Measurements from ENCODE around the gene ARMH2.

DNA sequence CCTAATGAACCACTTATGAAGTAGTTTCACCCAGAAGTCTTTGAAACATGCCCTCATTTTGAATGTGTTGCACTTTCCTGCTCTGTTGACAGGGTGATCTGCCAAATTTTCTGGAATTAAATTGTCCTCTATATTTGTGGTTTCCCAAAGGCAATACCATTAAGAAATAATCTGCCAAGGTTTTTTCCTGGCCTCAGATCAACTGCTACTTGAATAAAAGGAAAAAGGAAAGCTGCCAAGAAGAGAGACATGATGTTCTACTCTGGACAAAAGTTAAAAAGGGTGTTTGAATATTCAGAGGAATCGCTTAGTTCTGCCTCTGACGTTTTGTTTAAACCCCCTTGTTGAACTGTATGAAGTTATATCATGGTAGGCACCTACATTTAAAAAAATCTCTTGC lies 37.4 kb upstream of the ARMH2 start:
- no peak for TF ChIP-seq MYC (IDR thresholded peaks at IDR 0.05; ENCODE audit: low read depth, low read length)
- no peak for TF ChIP-seq MYC (CRISPR knock-in tag; IDR thresholded peaks at IDR 0.05; ENCODE audit: borderline replicate concordance, low read depth)
- TF ChIP-seq EZH2 (IDR thresholded peaks at IDR 0.05; ENCODE audit: borderline replicate concordance, low read depth, low read length), result no peak
- TF ChIP-seq SMC3 (conservative IDR thresholded peaks at IDR 0.05; ENCODE audit: insufficient read depth, low read depth, low read length), result no peak
- no peak for TF ChIP-seq TBL1XR1 (IDR thresholded peaks at IDR 0.05; ENCODE audit: low read length in 2 of 2)
- no peak for TF ChIP-seq ZNF232 (CRISPR knock-in tag; IDR thresholded peaks at IDR 0.05)
- TF ChIP-seq CHD4 (IDR thresholded peaks at IDR 0.05; ENCODE audit: insufficient read depth, insufficient replicate concordance, low read depth, low read length, poor library complexity, severe bottlenecking), result no peak
- no peak for TF ChIP-seq TAF7 (tag; IDR thresholded peaks at IDR 0.05)
- TF ChIP-seq MXI1 (IDR thresholded peaks at IDR 0.05; ENCODE audit: low read depth, low read length), result no peak
- TF ChIP-seq SP2 (IDR thresholded peaks at IDR 0.05; ENCODE audit: extremely low read depth, low read depth, low read length, poor library complexity, severe bottlenecking), result no peak
- TF ChIP-seq CBX2 (IDR thresholded peaks at IDR 0.05; ENCODE audit: insufficient read depth, low read length, poor library complexity, severe bottlenecking), result no peak
- no peak for TF ChIP-seq SREBF2 (CRISPR knock-in tag; IDR thresholded peaks at IDR 0.05)
- TF ChIP-seq, protein P1, sequence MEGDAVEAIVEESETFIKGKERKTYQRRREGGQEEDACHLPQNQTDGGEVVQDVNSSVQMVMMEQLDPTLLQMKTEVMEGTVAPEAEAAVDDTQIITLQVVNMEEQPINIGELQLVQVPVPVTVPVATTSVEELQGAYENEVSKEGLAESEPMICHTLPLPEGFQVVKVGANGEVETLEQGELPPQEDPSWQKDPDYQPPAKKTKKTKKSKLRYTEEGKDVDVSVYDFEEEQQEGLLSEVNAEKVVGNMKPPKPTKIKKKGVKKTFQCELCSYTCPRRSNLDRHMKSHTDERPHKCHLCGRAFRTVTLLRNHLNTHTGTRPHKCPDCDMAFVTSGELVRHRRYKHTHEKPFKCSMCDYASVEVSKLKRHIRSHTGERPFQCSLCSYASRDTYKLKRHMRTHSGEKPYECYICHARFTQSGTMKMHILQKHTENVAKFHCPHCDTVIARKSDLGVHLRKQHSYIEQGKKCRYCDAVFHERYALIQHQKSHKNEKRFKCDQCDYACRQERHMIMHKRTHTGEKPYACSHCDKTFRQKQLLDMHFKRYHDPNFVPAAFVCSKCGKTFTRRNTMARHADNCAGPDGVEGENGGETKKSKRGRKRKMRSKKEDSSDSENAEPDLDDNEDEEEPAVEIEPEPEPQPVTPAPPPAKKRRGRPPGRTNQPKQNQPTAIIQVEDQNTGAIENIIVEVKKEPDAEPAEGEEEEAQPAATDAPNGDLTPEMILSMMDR (IDR thresholded peaks at IDR 0.05 in 2 of 3, conservative IDR thresholded peaks at IDR 0.05 in 1 of 3; ENCODE audit: insufficient read depth in 2 of 3, low read depth in 1 of 3, low read length in 3 of 3), result no peak
- TF ChIP-seq, protein P2, sequence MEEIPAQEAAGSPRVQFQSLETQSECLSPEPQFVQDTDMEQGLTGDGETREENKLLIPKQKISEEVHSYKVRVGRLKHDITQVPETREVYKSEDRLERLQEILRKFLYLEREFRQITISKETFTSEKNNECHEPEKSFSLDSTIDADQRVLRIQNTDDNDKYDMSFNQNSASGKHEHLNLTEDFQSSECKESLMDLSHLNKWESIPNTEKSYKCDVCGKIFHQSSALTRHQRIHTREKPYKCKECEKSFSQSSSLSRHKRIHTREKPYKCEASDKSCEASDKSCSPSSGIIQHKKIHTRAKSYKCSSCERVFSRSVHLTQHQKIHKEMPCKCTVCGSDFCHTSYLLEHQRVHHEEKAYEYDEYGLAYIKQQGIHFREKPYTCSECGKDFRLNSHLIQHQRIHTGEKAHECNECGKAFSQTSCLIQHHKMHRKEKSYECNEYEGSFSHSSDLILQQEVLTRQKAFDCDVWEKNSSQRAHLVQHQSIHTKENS (CRISPR knock-in tag; IDR thresholded peaks at IDR 0.05), result no peak
- TF ChIP-seq GTF2A2 (tag; IDR thresholded peaks at IDR 0.05), result no peak

Measured in K562 (cell line).